ENCODE measurements around the gene APOBEC3A.

GRCh38 chr22:39010946-39011345 lies 53.5 kb downstream of the APOBEC3A start:
- no peak for TF ChIP-seq CTCF (conservative IDR thresholded peaks at IDR 0.05)
- TF ChIP-seq EZH2 (IDR thresholded peaks at IDR 0.05; ENCODE audit: low read depth) = no peak

Data from PC-9 (cell line).